ENCODE data around the gene CCN2.
"Not testable (repeated sequence)": the region's sequence is repeated elsewhere in the genome, so short reads cannot be mapped to it uniquely, and the experiment has no call there.

DNA sequence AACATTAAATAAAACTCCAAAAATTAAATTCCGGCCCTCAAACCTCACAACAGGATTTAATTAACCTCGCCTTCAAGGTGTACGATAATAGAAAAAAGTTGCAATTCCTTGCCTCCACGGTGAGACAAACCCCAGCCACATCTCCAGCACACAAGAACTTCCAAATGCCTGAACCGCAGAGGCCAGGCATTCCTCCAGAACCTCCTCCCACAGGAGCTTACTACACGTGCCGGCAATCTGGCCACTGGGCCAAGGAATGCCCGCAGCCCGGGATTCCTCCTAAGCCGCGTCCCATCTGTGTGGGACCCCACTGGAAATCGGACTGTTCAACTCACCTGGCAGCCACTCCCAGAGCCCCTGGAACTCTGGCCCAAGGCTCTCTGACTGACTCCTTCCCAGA, 47.4 kb downstream of the CCN2 start:
- not testable (repeated sequence) for TF ChIP-seq CTCF (IDR thresholded peaks at IDR 0.05; ENCODE audit: low read depth, low read length); EZH2phosphoT487 (IDR thresholded peaks at IDR 0.05; ENCODE audit: low read depth)
